K562 (cell line): ENCODE data around the gene ADIPOR1. TPM values are rescaled to one million over a fixed set of nuclear protein-coding genes. Genes with fewer than 3 reads are reported as not detected.

ENCODE experiments used
- CCAR2 ChIP-seq: fragments of 200-400 bp; formaldehyde crosslinking; IDR thresholded peaks from 2 replicates; pipeline ENCODE4 v1.6.1; 2017; ENCODE audit warnings: mild to moderate bottlenecking, low read depth, low read length
- DACH1 ChIP-seq: fragments of 450-650 bp; IDR thresholded peaks from 2 replicates; pipeline ENCODE4 v1.6.1; 2018; ENCODE audit not compliant: partially characterized antibody
- EP300 ChIP-seq: IDR thresholded peaks from 2 replicates; pipeline ENCODE4 v1.6.1; 2012; ENCODE audit warnings: low read length, improper control_type of control experiment
- ETS2 ChIP-seq: IDR thresholded peaks from 2 replicates; pipeline ENCODE4 v1.6.1; 2016; ENCODE audit warnings: borderline replicate concordance, missing genetic modification characterization, mild to moderate bottlenecking, moderate library complexity, missing compliant biosample characterization; ENCODE audit not compliant: poor library complexity, severe bottlenecking
- HDAC6 ChIP-seq: IDR thresholded peaks from 2 replicates; pipeline ENCODE4 v1.6.1; 2012; ENCODE audit warnings: low read depth, mild to moderate bottlenecking, control low read depth, inconsistent platforms, low read length, moderate library complexity
- KDM5B ChIP-seq: fragments of 200-600 bp; sonication (generic); IDR thresholded peaks from 2 replicates; pipeline ENCODE4 v1.6.1; 2012; ENCODE audit warnings: low read depth, mild to moderate bottlenecking, moderate library complexity, low read length, control low read depth, inconsistent platforms; ENCODE audit not compliant: insufficient replicate concordance
- NR2C2 ChIP-seq, 2 experiments: fragments of 200-800 bp in 1 of 2; sonication (Bioruptor generic) in 1 of 2; sonication (generic) in 1 of 2; formaldehyde crosslinking in 1 of 2; IDR thresholded peaks; 2 replicates each; pipeline versions ENCODE4 v1.6.1 to v1.8.0; 2016 to 2022; ENCODE audit warnings: mild to moderate bottlenecking in 1 of 2, missing compliant biosample characterization in 1 of 2, missing genetic modification characterization in 1 of 2, missing genetic modification reagents in 1 of 2
- POLR3A ChIP-seq: IDR thresholded peaks from 2 replicates; pipeline ENCODE4 v1.6.1; 2011; ENCODE audit warnings: borderline replicate concordance, mild to moderate bottlenecking, moderate library complexity; ENCODE audit not compliant: insufficient read length, insufficient read depth; ENCODE audit errors: extremely low read depth
- RBM34 ChIP-seq: fragments of 200-400 bp; formaldehyde crosslinking; IDR thresholded peaks from 2 replicates; pipeline ENCODE4 v1.6.1; 2018; ENCODE audit warnings: low read length, borderline replicate concordance; ENCODE audit not compliant: insufficient read depth
- SMARCC2 ChIP-seq: fragments of 450-650 bp; IDR thresholded peaks from 2 replicates; pipeline ENCODE4 v1.6.1; 2017; ENCODE audit warnings: antibody characterized with exemption, moderate library complexity, mild to moderate bottlenecking, low read depth
- U2AF1 ChIP-seq: fragments of 200-400 bp; formaldehyde crosslinking; optimal IDR thresholded peaks from 2 replicates; pipeline ENCODE3; 2017; ENCODE audit warnings: mild to moderate bottlenecking, low read depth, low read length, moderate library complexity
- ZNF354B ChIP-seq: fragments of 250-450 bp; sonication (Bioruptor Pico); IDR thresholded peaks from 2 replicates; pipeline ENCODE4 v1.4.0; 2020
- ZNF717 ChIP-seq: fragments of 250-450 bp; sonication (Bioruptor Pico); IDR thresholded peaks from 2 replicates; pipeline ENCODE4 v1.5.0; 2021
- polyA plus RNA-seq, 8 experiments: library from polyadenylated mRNA; depleted of rRNA in 4 of 8; stranded (reverse) in 5 of 8; unstranded in 3 of 8; fragments of >200 nt; fragmentation: Nextera tagmentation in 2 of 8; fragmentation: Illumina TruSeq in 1 of 8; extraction: Ambion mirVana in 2 of 8; extraction: Trizol in 1 of 8; gene quantifications; 2 replicates each; pipeline versions ENCODE4 v1.2.1 to v1.2.3, GENCODE V29; 2011 to 2014; ENCODE audit warnings: inconsistent platforms in 1 of 8, missing spikeins in 1 of 8
- total RNA-seq, 7 experiments: library from RNA; depleted of rRNA in 6 of 7; stranded (reverse); fragments of >200 nt in 6 of 7; fragmentation: Illumina TruSeq in 2 of 7; extraction: Trizol in 2 of 7; gene quantifications; 2 replicates each; pipeline versions ENCODE4 v1.2.1 to v1.2.3, GENCODE V29; 2011 to 2021; ENCODE audit warnings: low replicate concordance in 1 of 7
- TF ChIP-seq, protein P1 (sequence below), 2 experiments: fragments of 450-650 bp in 1 of 2; sonication (generic) in 1 of 2; formaldehyde crosslinking; conservative IDR thresholded peaks; 2 replicates each; pipeline versions ENCODE4 v1.4.0 to v1.8.1; 2020 to 2022; ENCODE audit warnings: mild to moderate bottlenecking in 1 of 2, missing genetic modification reagents in 1 of 2
- TF ChIP-seq, protein P2 (sequence below), 2 experiments: IDR thresholded peaks; 2 replicates each; pipeline ENCODE4 v1.6.1; 2011; ENCODE audit warnings: borderline replicate concordance in 1 of 2, control low read depth in 1 of 2, low read depth in 1 of 2, low read length in 1 of 2, mild to moderate bottlenecking in 1 of 2, mixed read lengths in 1 of 2, moderate library complexity in 1 of 2; ENCODE audit not compliant: insufficient read depth in 1 of 2, insufficient read length in 1 of 2, poor library complexity in 1 of 2, severe bottlenecking in 1 of 2; ENCODE audit errors: extremely low read depth in 1 of 2
- TF ChIP-seq, protein P3 (sequence below): IDR thresholded peaks from 2 replicates; pipeline ENCODE4 v1.6.1; 2012; ENCODE audit warnings: low read depth, low read length, improper control_type of control experiment, borderline replicate concordance
- TF ChIP-seq, protein P4 (sequence below), 2 experiments: IDR thresholded peaks in 1 of 2; conservative IDR thresholded peaks in 1 of 2; 2 replicates each; pipeline ENCODE4 v1.6.1; 2016; ENCODE audit warnings: low read depth in 2 of 2, mild to moderate bottlenecking in 1 of 2, missing compliant biosample characterization in 1 of 2, missing genetic modification characterization in 1 of 2, moderate library complexity in 1 of 2
- TF ChIP-seq, protein P5 (sequence below): fragments of 450-650 bp; IDR thresholded peaks from one replicate; pipeline ENCODE4 v1.6.1; 2018; ENCODE audit warnings: mild to moderate bottlenecking, moderate library complexity; ENCODE audit not compliant: partially characterized antibody

Gene ADIPOR1
- total and polyA plus RNA-seq, 9 of the 15 experiments (the other 6 are each of a cell fraction or from before 2014, with no cell fraction given), result 29.0 to 217 (median 100) TPM

DNA sequence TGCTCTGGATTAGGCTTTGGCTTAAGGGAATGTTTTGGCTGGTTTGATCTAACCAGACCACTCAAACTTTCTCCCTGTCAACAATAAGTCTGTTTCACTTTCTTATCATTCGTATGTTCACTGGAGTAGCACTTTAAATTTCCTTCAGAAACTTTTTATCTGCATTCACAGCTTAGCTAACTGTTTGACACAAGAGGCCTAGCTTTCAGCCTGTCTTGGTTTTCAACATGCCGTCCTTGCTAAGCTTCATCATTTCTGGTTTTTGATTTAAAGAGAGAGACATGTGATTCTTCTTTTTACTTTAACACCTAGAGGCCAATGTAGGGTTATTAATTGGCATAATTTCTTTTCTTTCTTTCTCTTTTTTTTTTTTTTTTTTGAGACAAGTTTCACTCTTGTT is 23.8 kb upstream of the ADIPOR1 start (continued):
- TF ChIP-seq HDAC6 (no peak), DACH1 (no peak), POLR3A (no peak), CCAR2 (no peak), EP300 (peak; percentile 59; the same call in 1 of the 2 replicates), KDM5B (no peak), ZNF354B (0 out of 2 replicates have a peak, but pooled peaks have one; percentile 20), ETS2 (tag) (no peak), NR2C2 (CRISPR knock-in tag; IDR thresholded peaks at IDR 0.05) (no peak), NR2C2 (tag; IDR thresholded peaks at IDR 0.05) (no peak), ZNF717 (CRISPR knock-in tag) (no peak), RBM34 (no peak), SMARCC2 (no peak), U2AF1 (no peak)
- TF ChIP-seq, protein P1, sequence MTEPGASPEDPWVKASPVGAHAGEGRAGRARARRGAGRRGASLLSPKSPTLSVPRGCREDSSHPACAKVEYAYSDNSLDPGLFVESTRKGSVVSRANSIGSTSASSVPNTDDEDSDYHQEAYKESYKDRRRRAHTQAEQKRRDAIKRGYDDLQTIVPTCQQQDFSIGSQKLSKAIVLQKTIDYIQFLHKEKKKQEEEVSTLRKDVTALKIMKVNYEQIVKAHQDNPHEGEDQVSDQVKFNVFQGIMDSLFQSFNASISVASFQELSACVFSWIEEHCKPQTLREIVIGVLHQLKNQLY (CRISPR knock-in tag; conservative IDR thresholded peaks at IDR 0.05), result no peak
- TF ChIP-seq, protein P2, sequence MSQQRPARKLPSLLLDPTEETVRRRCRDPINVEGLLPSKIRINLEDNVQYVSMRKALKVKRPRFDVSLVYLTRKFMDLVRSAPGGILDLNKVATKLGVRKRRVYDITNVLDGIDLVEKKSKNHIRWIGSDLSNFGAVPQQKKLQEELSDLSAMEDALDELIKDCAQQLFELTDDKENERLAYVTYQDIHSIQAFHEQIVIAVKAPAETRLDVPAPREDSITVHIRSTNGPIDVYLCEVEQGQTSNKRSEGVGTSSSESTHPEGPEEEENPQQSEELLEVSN (IDR thresholded peaks at IDR 0.05; ENCODE audit: borderline replicate concordance in 1 of 2, extremely low read depth in 1 of 2, insufficient read depth in 1 of 2, insufficient read length in 1 of 2, low read depth in 1 of 2, low read length in 1 of 2, poor library complexity in 1 of 2, severe bottlenecking in 1 of 2), result no peak
- TF ChIP-seq, protein P3, sequence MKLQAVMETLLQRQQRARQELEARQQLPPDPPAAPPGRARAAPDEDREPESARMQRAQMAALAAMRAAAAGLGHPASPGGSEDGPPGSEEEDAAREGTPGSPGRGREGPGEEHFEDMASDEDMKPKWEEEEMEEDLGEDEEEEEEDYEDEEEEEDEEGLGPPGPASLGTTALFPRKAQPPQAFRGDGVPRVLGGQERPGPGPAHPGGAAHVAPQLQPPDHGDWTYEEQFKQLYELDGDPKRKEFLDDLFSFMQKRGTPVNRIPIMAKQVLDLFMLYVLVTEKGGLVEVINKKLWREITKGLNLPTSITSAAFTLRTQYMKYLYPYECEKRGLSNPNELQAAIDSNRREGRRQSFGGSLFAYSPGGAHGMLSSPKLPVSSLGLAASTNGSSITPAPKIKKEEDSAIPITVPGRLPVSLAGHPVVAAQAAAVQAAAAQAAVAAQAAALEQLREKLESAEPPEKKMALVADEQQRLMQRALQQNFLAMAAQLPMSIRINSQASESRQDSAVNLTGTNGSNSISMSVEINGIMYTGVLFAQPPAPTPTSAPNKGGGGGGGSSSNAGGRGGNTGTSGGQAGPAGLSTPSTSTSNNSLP, result peak; percentile 61; the same call in 1 of the 2 replicates
- TF ChIP-seq, protein P4, sequence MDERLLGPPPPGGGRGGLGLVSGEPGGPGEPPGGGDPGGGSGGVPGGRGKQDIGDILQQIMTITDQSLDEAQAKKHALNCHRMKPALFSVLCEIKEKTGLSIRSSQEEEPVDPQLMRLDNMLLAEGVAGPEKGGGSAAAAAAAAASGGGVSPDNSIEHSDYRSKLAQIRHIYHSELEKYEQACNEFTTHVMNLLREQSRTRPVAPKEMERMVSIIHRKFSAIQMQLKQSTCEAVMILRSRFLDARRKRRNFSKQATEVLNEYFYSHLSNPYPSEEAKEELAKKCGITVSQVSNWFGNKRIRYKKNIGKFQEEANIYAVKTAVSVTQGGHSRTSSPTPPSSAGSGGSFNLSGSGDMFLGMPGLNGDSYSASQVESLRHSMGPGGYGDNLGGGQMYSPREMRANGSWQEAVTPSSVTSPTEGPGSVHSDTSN (CRISPR knock-in tag; IDR thresholded peaks at IDR 0.05; ENCODE audit: low read depth), result no peak
- TF ChIP-seq, protein P4 (tag; conservative IDR thresholded peaks at IDR 0.05; ENCODE audit: low read depth), result peak; percentile 45
- TF ChIP-seq, protein P5, sequence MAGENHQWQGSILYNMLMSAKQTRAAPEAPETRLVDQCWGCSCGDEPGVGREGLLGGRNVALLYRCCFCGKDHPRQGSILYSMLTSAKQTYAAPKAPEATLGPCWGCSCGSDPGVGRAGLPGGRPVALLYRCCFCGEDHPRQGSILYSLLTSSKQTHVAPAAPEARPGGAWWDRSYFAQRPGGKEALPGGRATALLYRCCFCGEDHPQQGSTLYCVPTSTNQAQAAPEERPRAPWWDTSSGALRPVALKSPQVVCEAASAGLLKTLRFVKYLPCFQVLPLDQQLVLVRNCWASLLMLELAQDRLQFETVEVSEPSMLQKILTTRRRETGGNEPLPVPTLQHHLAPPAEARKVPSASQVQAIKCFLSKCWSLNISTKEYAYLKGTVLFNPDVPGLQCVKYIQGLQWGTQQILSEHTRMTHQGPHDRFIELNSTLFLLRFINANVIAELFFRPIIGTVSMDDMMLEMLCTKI, result no peak
